Panc1 (cell line): ENCODE data around the gene ZCWPW1. TPM values are rescaled to one million over a fixed set of nuclear protein-coding genes. Genes with fewer than 3 reads are reported as not detected.

Experiments used
- ATAC-seq: fragments of 200-7000 bp; cut with Tn5 transposase; 2 replicates; pipeline ENCODE4 v1.9.1; 2020; ENCODE audit warnings: mild to moderate bottlenecking, moderate library complexity
- BruUV-seq: library from RNA; stranded (reverse); fragments of 400-500 nt; replicated peaks from 2 replicates; lab custom pipeline; 2021; lab: Mats Ljungman, UMichigan
- CTCF ChIA-PET: fragments of 300-600 bp; sonication (Branson Sonifier 250); formaldehyde crosslinking; loops from one replicate; lab custom pipeline; 2022; ENCODE audit warnings: antibody characterized with exemption; lab: Charles Lee
- POLR2A ChIA-PET: fragments of 300-600 bp; sonication (Branson Sonifier 250); formaldehyde crosslinking; loops from one replicate; lab custom pipeline; 2022; ENCODE audit warnings: antibody characterized with exemption; lab: Charles Lee
- DNase-seq: peaks from one replicate; pipeline ENCODE4 v3.0.0-alpha.2; 2010; ENCODE audit warnings: low read depth, low spot score
- H3K27ac ChIP-seq: 2 replicates; pipeline ENCODE4 v1.5.1; 2011; ENCODE audit warnings: mild to moderate bottlenecking, low read length, inconsistent platforms
- H3K27me3 ChIP-seq: fragments of 200-500 bp; sonication (Bioruptor generic); 2 replicates; pipeline ENCODE4 v1.6.0; 2014; ENCODE audit warnings: low read length, inconsistent platforms; ENCODE audit not compliant: control insufficient read depth, insufficient read depth
- H3K36me3 ChIP-seq: fragments of 200-500 bp; sonication (Bioruptor generic); 2 replicates; pipeline ENCODE4 v1.5.1; 2014; ENCODE audit warnings: inconsistent platforms, mild to moderate bottlenecking, low read length, moderate library complexity; ENCODE audit not compliant: control insufficient read depth, insufficient read depth
- H3K4me1 ChIP-seq: 2 replicates; pipeline ENCODE4 v1.5.1; 2011; ENCODE audit warnings: inconsistent platforms, mild to moderate bottlenecking, low read length, moderate library complexity; ENCODE audit not compliant: control insufficient read depth, insufficient read depth
- H3K4me3 ChIP-seq, 2 experiments: 2 replicates each; pipeline ENCODE4 v1.5.1; 2011 to 2012; ENCODE audit warnings: low read depth in 2 of 2, low read length in 2 of 2, mild to moderate bottlenecking in 2 of 2, inconsistent platforms in 1 of 2, moderate library complexity in 1 of 2
- H3K9me3 ChIP-seq: fragments of 200-500 bp; sonication (Bioruptor generic); 2 replicates; pipeline ENCODE4 v1.5.1; 2014; ENCODE audit warnings: low read depth, mild to moderate bottlenecking, inconsistent platforms, low read length, moderate library complexity; ENCODE audit not compliant: control insufficient read depth, insufficient read depth
- POLR2AphosphoS5 ChIP-seq: IDR thresholded peaks from 2 replicates; pipeline ENCODE4 v1.6.1; 2012; ENCODE audit warnings: mild to moderate bottlenecking, low read depth, low read length, moderate library complexity
- SIN3A ChIP-seq: IDR thresholded peaks from 2 replicates; pipeline ENCODE4 v1.6.1; 2012; ENCODE audit warnings: low read depth, mild to moderate bottlenecking, low read length, moderate library complexity, borderline replicate concordance; ENCODE audit not compliant: insufficient read depth
- TCF7L2 ChIP-seq: IDR thresholded peaks from 2 replicates; pipeline ENCODE4 v1.6.1; 2011; ENCODE audit warnings: mild to moderate bottlenecking, low read depth, low read length, inconsistent platforms
- in situ Hi-C: cut with HindIII; loops from 2 replicates; pipeline ENCODE4 v1.10.0; 2016; ENCODE audit warnings: low sequenced_read_pairs, low pct_unique_long_range_greater_than_20kb
- intact Hi-C: fragments of 100-400 bp; cut with micrococcal nuclease; formaldehyde crosslinking; loops from one replicate; pipeline ENCODE4 v1.10.0; 2022; ENCODE audit not compliant: unreplicated experiment
- total RNA-seq: library from RNA; stranded (reverse); gene quantifications from one replicate; pipeline ENCODE4 v1.2.1, GENCODE V29; 2021; ENCODE audit not compliant: unreplicated experiment
- TF ChIP-seq, protein P1 (sequence below): fragments of 450-650 bp; IDR thresholded peaks from 2 replicates; pipeline ENCODE4 v1.5.1; 2017; ENCODE audit warnings: mild to moderate bottlenecking
- TF ChIP-seq, protein P2 (sequence below), 2 experiments: IDR thresholded peaks; 2 replicates each; pipeline ENCODE4 v1.6.1; 2011 to 2012; ENCODE audit warnings: low read depth in 2 of 2, control low read depth in 1 of 2, low read length in 1 of 2, mild to moderate bottlenecking in 1 of 2, moderate library complexity in 1 of 2; ENCODE audit not compliant: insufficient read depth in 1 of 2

ZCWPW1 gene
- total RNA-seq, 1 experiment from 2014 or later = 6.5 TPM

DNA sequence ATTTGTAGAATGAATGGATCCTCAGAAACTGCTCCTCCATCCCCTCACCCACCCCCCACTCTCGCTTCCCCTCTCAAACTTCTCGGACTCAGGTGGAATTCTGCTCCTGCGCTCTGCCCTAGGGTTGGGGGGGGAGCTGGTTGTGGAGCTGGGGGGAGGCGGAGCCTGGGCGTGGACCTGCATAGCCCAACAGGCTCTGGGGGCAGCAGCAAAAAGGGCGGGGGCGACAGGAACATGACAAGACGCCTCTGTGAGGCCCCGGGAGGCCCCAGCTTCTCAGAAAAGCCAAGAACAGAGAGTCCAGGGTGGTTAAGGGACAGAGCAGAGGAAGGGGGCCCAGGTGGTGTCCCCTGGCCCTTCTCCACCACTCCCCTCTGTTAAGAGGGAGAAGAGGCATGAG is 47.0 kb upstream of the ZCWPW1 start:
- peak overlapping the region in 1 of 2 experiments; percentile 6; a peak in 1 of 4 replicates for H3K4me3 ChIP-seq
- no peak for TF ChIP-seq SIN3A
- TF ChIP-seq TCF7L2 = no peak
- TF ChIP-seq, protein P1, sequence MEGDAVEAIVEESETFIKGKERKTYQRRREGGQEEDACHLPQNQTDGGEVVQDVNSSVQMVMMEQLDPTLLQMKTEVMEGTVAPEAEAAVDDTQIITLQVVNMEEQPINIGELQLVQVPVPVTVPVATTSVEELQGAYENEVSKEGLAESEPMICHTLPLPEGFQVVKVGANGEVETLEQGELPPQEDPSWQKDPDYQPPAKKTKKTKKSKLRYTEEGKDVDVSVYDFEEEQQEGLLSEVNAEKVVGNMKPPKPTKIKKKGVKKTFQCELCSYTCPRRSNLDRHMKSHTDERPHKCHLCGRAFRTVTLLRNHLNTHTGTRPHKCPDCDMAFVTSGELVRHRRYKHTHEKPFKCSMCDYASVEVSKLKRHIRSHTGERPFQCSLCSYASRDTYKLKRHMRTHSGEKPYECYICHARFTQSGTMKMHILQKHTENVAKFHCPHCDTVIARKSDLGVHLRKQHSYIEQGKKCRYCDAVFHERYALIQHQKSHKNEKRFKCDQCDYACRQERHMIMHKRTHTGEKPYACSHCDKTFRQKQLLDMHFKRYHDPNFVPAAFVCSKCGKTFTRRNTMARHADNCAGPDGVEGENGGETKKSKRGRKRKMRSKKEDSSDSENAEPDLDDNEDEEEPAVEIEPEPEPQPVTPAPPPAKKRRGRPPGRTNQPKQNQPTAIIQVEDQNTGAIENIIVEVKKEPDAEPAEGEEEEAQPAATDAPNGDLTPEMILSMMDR = no peak
- TF ChIP-seq, protein P2, sequence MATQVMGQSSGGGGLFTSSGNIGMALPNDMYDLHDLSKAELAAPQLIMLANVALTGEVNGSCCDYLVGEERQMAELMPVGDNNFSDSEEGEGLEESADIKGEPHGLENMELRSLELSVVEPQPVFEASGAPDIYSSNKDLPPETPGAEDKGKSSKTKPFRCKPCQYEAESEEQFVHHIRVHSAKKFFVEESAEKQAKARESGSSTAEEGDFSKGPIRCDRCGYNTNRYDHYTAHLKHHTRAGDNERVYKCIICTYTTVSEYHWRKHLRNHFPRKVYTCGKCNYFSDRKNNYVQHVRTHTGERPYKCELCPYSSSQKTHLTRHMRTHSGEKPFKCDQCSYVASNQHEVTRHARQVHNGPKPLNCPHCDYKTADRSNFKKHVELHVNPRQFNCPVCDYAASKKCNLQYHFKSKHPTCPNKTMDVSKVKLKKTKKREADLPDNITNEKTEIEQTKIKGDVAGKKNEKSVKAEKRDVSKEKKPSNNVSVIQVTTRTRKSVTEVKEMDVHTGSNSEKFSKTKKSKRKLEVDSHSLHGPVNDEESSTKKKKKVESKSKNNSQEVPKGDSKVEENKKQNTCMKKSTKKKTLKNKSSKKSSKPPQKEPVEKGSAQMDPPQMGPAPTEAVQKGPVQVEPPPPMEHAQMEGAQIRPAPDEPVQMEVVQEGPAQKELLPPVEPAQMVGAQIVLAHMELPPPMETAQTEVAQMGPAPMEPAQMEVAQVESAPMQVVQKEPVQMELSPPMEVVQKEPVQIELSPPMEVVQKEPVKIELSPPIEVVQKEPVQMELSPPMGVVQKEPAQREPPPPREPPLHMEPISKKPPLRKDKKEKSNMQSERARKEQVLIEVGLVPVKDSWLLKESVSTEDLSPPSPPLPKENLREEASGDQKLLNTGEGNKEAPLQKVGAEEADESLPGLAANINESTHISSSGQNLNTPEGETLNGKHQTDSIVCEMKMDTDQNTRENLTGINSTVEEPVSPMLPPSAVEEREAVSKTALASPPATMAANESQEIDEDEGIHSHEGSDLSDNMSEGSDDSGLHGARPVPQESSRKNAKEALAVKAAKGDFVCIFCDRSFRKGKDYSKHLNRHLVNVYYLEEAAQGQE (IDR thresholded peaks at IDR 0.05; ENCODE audit: insufficient read depth in 1 of 2, low read depth in 2 of 2, low read length in 1 of 2) = no peak
- no peak for TF ChIP-seq POLR2AphosphoS5
- no peaks in the 10 kb centered on the region for H3K9me3 ChIP-seq
- intact Hi-C loops = no loop called here
- ATAC-seq (no peak), DNase-seq (no peak)
- CTCF ChIA-PET = interaction anchor here (0.6 kb wide), 1 partner anchor 71 kb away, joined by 3 read pairs; no protein-coding TSS in a partner anchor
- POLR2A ChIA-PET = no interaction called here
- no peaks in the 10 kb centered on the region for H3K27me3 ChIP-seq
- H3K36me3 ChIP-seq = no peaks in the 10 kb centered on the region; the same call in 1 of the 2 replicates
- BruUV-seq = no TSS peak
- H3K27ac ChIP-seq = no peak overlapping the region
- H3K4me1 ChIP-seq = peaks cover 29% of the 10 kb centered on the region
- in situ Hi-C loops = no loop called here

DNA sequence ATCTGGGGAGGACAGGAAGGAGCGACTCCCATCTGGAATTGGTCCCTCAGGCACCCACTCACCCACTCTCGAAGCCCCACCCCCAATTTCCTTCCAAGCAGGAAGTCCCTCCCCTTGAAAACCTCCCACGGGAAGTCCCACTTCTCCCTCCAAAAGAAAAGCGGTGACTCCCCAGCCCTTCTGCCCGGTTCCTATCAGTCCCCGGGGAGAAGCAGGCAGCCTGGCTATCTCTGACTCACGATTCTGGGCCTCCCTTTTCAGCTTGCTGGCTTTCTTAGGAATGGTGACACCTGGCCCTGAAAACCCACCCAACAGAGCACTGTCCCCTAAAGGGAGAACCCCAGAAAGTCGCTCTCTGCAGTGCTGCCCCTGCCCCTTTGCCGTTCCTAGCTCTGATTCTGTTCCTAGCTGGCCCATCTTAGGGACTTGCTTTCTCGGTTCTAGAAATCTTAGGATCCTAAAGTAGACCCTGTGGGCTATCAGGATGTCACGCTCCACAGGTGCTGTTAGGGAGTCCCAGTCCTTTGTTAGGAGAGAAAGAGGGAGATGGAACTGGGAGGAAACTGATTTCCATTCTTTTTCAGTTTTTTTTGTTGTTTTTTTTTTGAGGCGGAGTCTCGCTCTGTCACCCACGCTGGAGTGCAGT is 44.5 kb upstream of the ZCWPW1 start:
- in situ Hi-C loops (no loop called here), intact Hi-C loops (no loop called here)
- Histone ChIP-seq H3K4me1 (peaks cover 35% of the 10 kb centered on the region), H3K36me3 (no peaks in the 10 kb centered on the region; the same call in 1 of the 2 replicates), H3K9me3 (no peaks in the 10 kb centered on the region), H3K27ac (peak overlapping the region; percentile 40; the same call in 1 of the 2 replicates), H3K4me3 (no peak overlapping the region), H3K27me3 (no peaks in the 10 kb centered on the region)
- DNase-seq = no peak
- BruUV-seq = no TSS peak
- no peak for TF ChIP-seq TCF7L2
- TF ChIP-seq POLR2AphosphoS5 = no peak
- TF ChIP-seq, protein P1 = no peak
- no peak for TF ChIP-seq SIN3A
- TF ChIP-seq, protein P2 (IDR thresholded peaks at IDR 0.05; ENCODE audit: insufficient read depth in 1 of 2, low read depth in 2 of 2, low read length in 1 of 2) = no peak
- ATAC-seq = no peak
- ChIA-PET POLR2A (interaction anchor here (0.6 kb wide), 1 partner anchor 118 kb away, joined by 4 read pairs; no protein-coding TSS in a partner anchor), CTCF (no interaction called here)
